ENCODE results near the gene UBAP2.
"Not testable (repeated sequence)": the region's sequence is repeated elsewhere in the genome, so short reads cannot be mapped to it uniquely, and the experiment has no call there.

UBAP2 gene

GRCh38 chr9:33992632-33993031, 56.1 kb downstream of the UBAP2 start:
- ATAC-seq (ENCODE audit: low read depth) (no peak), DNase-seq (ENCODE audit: low spot score) (no peak)
- Histone ChIP-seq H3K27ac (ENCODE audit: poor library complexity, severe bottlenecking) (no peak overlapping the region), H3K4me1 (ENCODE audit: insufficient read depth, poor library complexity, severe bottlenecking) (no peaks in the 10 kb centered on the region), H3K4me3 (ENCODE audit: severe bottlenecking) (no peak overlapping the region), H3K9me3 (ENCODE audit: severe bottlenecking) (no peaks in the 10 kb centered on the region), H3K27me3 (ENCODE audit: insufficient read depth, poor library complexity, severe bottlenecking) (no peaks in the 10 kb centered on the region), H3K36me3 (ENCODE audit: low read depth) (peaks cover 76% of the 10 kb centered on the region)
- no peak for TF ChIP-seq CTCF (IDR thresholded peaks at IDR 0.05; ENCODE audit: poor library complexity, severe bottlenecking)

- ATAC-seq (ENCODE audit: low read depth) (peak; percentile 55; the same call in 2 of the 3 replicates), DNase-seq (ENCODE audit: low spot score) (no peak)
- no peak for TF ChIP-seq CTCF (IDR thresholded peaks at IDR 0.05; ENCODE audit: poor library complexity, severe bottlenecking)
- Histone ChIP-seq H3K9me3 (ENCODE audit: severe bottlenecking) (no peaks in the 10 kb centered on the region), H3K27ac (ENCODE audit: poor library complexity, severe bottlenecking) (no peak overlapping the region), H3K4me1 (ENCODE audit: insufficient read depth, poor library complexity, severe bottlenecking) (no peaks in the 10 kb centered on the region), H3K27me3 (ENCODE audit: insufficient read depth, poor library complexity, severe bottlenecking) (no peaks in the 10 kb centered on the region), H3K4me3 (ENCODE audit: severe bottlenecking) (no peak overlapping the region), H3K36me3 (ENCODE audit: low read depth) (peaks cover 85% of the 10 kb centered on the region)
Measured at GRCh38 chr9:33988219-33988890, 60.3 kb downstream of the UBAP2 start.

- H3K27me3 ChIP-seq (ENCODE audit: insufficient read depth, poor library complexity, severe bottlenecking), result no peaks in the 10 kb centered on the region
- no peak overlapping the region for H3K4me3 ChIP-seq (ENCODE audit: severe bottlenecking)
- DNase-seq (ENCODE audit: low spot score) (no peak), ATAC-seq (ENCODE audit: low read depth) (no peak)
- no peak overlapping the region for H3K27ac ChIP-seq (ENCODE audit: poor library complexity, severe bottlenecking)
- TF ChIP-seq CTCF (IDR thresholded peaks at IDR 0.05; ENCODE audit: poor library complexity, severe bottlenecking), result no peak
- peaks cover 60% of the 10 kb centered on the region for H3K36me3 ChIP-seq (ENCODE audit: low read depth)
- no peaks in the 10 kb centered on the region for H3K4me1 ChIP-seq (ENCODE audit: insufficient read depth, poor library complexity, severe bottlenecking)
- H3K9me3 ChIP-seq (ENCODE audit: severe bottlenecking), result no peaks in the 10 kb centered on the region
Measured at GRCh38 chr9:33976414-33976813, 72.3 kb downstream of the UBAP2 start.

GRCh38 chr9:33972698-33973097, 76.0 kb downstream of the UBAP2 start:
- Histone ChIP-seq H3K27me3 (ENCODE audit: insufficient read depth, poor library complexity, severe bottlenecking) (no peaks in the 10 kb centered on the region), H3K4me3 (ENCODE audit: severe bottlenecking) (no peak overlapping the region), H3K4me1 (ENCODE audit: insufficient read depth, poor library complexity, severe bottlenecking) (no peaks in the 10 kb centered on the region), H3K36me3 (ENCODE audit: low read depth) (peaks cover 71% of the 10 kb centered on the region), H3K9me3 (ENCODE audit: severe bottlenecking) (no peaks in the 10 kb centered on the region), H3K27ac (ENCODE audit: poor library complexity, severe bottlenecking) (no peak overlapping the region)
- ATAC-seq (ENCODE audit: low read depth) (no peak), DNase-seq (ENCODE audit: low spot score) (no peak)
- TF ChIP-seq CTCF (IDR thresholded peaks at IDR 0.05; ENCODE audit: poor library complexity, severe bottlenecking), result no peak

GRCh38 chr9:33964086-33964768, 84.5 kb downstream of the UBAP2 start:
- TF ChIP-seq CTCF (IDR thresholded peaks at IDR 0.05; ENCODE audit: poor library complexity, severe bottlenecking), result no peak
- DNase-seq (ENCODE audit: low spot score), result no peak
- no peaks in the 10 kb centered on the region for H3K27me3 ChIP-seq (ENCODE audit: insufficient read depth, poor library complexity, severe bottlenecking)
- no peak overlapping the region for H3K4me3 ChIP-seq (ENCODE audit: severe bottlenecking)
- ATAC-seq (ENCODE audit: low read depth), result no peak
- no peak overlapping the region for H3K27ac ChIP-seq (ENCODE audit: poor library complexity, severe bottlenecking)
- H3K9me3 ChIP-seq (ENCODE audit: severe bottlenecking), result no peaks in the 10 kb centered on the region
- no peaks in the 10 kb centered on the region for H3K4me1 ChIP-seq (ENCODE audit: insufficient read depth, poor library complexity, severe bottlenecking)
- peaks cover 69% of the 10 kb centered on the region for H3K36me3 ChIP-seq (ENCODE audit: low read depth)

- H3K4me1 ChIP-seq (ENCODE audit: insufficient read depth, poor library complexity, severe bottlenecking); H3K27me3 ChIP-seq (ENCODE audit: insufficient read depth, poor library complexity, severe bottlenecking); H3K27ac ChIP-seq (ENCODE audit: poor library complexity, severe bottlenecking); ATAC-seq (ENCODE audit: low read depth); H3K4me3 ChIP-seq (ENCODE audit: severe bottlenecking); DNase-seq (ENCODE audit: low spot score); H3K9me3 ChIP-seq (ENCODE audit: severe bottlenecking): not testable (repeated sequence)
- peaks cover 72% of the 10 kb centered on the region for H3K36me3 ChIP-seq (ENCODE audit: low read depth)
Measured at GRCh38 chr9:33962468-33962867, 86.2 kb downstream of the UBAP2 start.

Data from RWPE2 (cell line).